Right atrium auricular region (tissue), 2 donors: ENCODE results near the gene CMKLR1. TPM values are rescaled to one million over a fixed set of nuclear protein-coding genes. Genes with fewer than 3 reads are reported as not detected.

Source experiments
- DNase-seq: peaks from one replicate; pipeline ENCODE4 v3.0.0-alpha.2; 2019; ENCODE audit warnings: low spot score
- H3K27ac ChIP-seq, 2 donors: fragments of 200-600 bp; sonication (generic); 1 replicate in 1 of 2; 2 replicates in 1 of 2; pipeline ENCODE4 v1.5.1; 2016 to 2019
- H3K27me3 ChIP-seq, 2 donors: fragments of 200-600 bp; sonication (generic); one replicate each; pipeline versions ENCODE4 v1.5.1 to v1.6.0; 2017 to 2019
- H3K36me3 ChIP-seq: fragments of 200-600 bp; sonication (generic); one replicate; pipeline ENCODE4 v1.5.1; 2016
- H3K4me1 ChIP-seq, 2 donors: fragments of 200-600 bp; sonication (generic); one replicate each; pipeline versions ENCODE4 v1.5.1 to v1.6.0; 2017 to 2019
- H3K4me3 ChIP-seq, 2 donors: fragments of 200-600 bp; sonication (generic); 1 replicate in 1 of 2; 2 replicates in 1 of 2; pipeline ENCODE4 v1.5.1; 2017 to 2019; ENCODE audit warnings: mild to moderate bottlenecking in 1 of 2, moderate library complexity in 1 of 2
- H3K9me3 ChIP-seq, 2 donors: fragments of 200-600 bp; sonication (generic); one replicate each; pipeline ENCODE4 v1.5.1; 2019
- CTCF ChIP-seq, 2 donors: fragments of 200-600 bp; sonication (generic); IDR thresholded peaks; one replicate each; pipeline ENCODE4 v1.5.1; 2019; ENCODE audit warnings: antibody characterized with exemption in 2 of 2
- total RNA-seq, 2 donors: library from RNA; depleted of rRNA; stranded (reverse); fragments of >200 nt; gene quantifications; one replicate each; pipeline ENCODE4 v1.1.0, GENCODE V29; 2016

Gene CMKLR1
- total RNA-seq, 2 donors from 2014 or later: 6.2 to 11.0 TPM

GRCh38 chr12:108325018-108325358 is 14.1 kb downstream of the CMKLR1 start:
- Histone ChIP-seq H3K27me3 (no peaks in the 10 kb centered on the region), H3K4me3 (no peak overlapping the region), H3K36me3 (no peaks in the 10 kb centered on the region), H3K27ac (no peak overlapping the region), H3K9me3 (no peaks in the 10 kb centered on the region), H3K4me1 (peaks cover 0 to 6% of the 10 kb centered on the region in 2 donors)
- TF ChIP-seq CTCF (IDR thresholded peaks at IDR 0.05): no peak
- no peak for DNase-seq

GRCh38 chr12:108324351-108325017 is 14.6 kb downstream of the CMKLR1 start:
- no peak for DNase-seq
- Histone ChIP-seq H3K9me3 (no peaks in the 10 kb centered on the region), H3K27me3 (no peaks in the 10 kb centered on the region), H3K27ac (no peak overlapping the region), H3K4me1 (peaks cover 0 to 6% of the 10 kb centered on the region in 2 donors), H3K36me3 (no peaks in the 10 kb centered on the region), H3K4me3 (no peak overlapping the region)
- TF ChIP-seq CTCF (IDR thresholded peaks at IDR 0.05): no peak

- H3K27ac ChIP-seq: no peak overlapping the region
Observed at GRCh38 chr12:108323581-108323980, 15.5 kb downstream of the CMKLR1 start.

GRCh38 chr12:108322998-108323397 is 16.1 kb downstream of the CMKLR1 start:
- Histone ChIP-seq H3K27ac (no peak overlapping the region), H3K9me3 (no peaks in the 10 kb centered on the region), H3K36me3 (no peaks in the 10 kb centered on the region), H3K4me1 (peaks cover 0 to 6% of the 10 kb centered on the region in 2 donors), H3K4me3 (no peak overlapping the region), H3K27me3 (no peaks in the 10 kb centered on the region)
- DNase-seq: no peak
- no peak for TF ChIP-seq CTCF (IDR thresholded peaks at IDR 0.05)

More at GRCh38 chr12:108323581-108323980, 15.5 kb downstream of the CMKLR1 start:
- DNase-seq: no peak
- H3K36me3 ChIP-seq: no peaks in the 10 kb centered on the region
- peaks cover 0 to 6% of the 10 kb centered on the region in 2 donors for H3K4me1 ChIP-seq
- no peaks in the 10 kb centered on the region for H3K27me3 ChIP-seq
- H3K4me3 ChIP-seq: no peak overlapping the region
- H3K9me3 ChIP-seq: no peaks in the 10 kb centered on the region
- no peak for TF ChIP-seq CTCF (IDR thresholded peaks at IDR 0.05)

GRCh38 chr12:108321688-108322087 is 17.4 kb downstream of the CMKLR1 start:
- Histone ChIP-seq H3K4me1 (no peaks in the 10 kb centered on the region), H3K9me3 (no peaks in the 10 kb centered on the region), H3K27me3 (no peaks in the 10 kb centered on the region), H3K4me3 (no peak overlapping the region), H3K36me3 (no peaks in the 10 kb centered on the region), H3K27ac (no peak overlapping the region)
- DNase-seq: no peak
- TF ChIP-seq CTCF (IDR thresholded peaks at IDR 0.05): no peak
